HFFc6 (cell line): ENCODE results near the gene BAHCC1. TPM values are rescaled to one million over a fixed set of nuclear protein-coding genes. Genes with fewer than 3 reads are reported as not detected.
A peak's percentile ranks its signal among the peaks of the same experiment; 100 is the strongest.

ENCODE experiments used
- DNase-seq: peaks from one replicate; pipeline ENCODE4 v3.0.0-alpha.2; 2018
- H3K27ac Mint-ChIP-seq: 2 replicates; pipeline ENCODE4 v1.8.0; 2020; ENCODE audit warnings: mild to moderate bottlenecking, mixed read lengths
- H3K27me3 Mint-ChIP-seq: 2 replicates; pipeline ENCODE4 v1.8.0; 2021; ENCODE audit warnings: mild to moderate bottlenecking, moderate library complexity, mixed read lengths; ENCODE audit not compliant: insufficient read depth
- H3K36me3 Mint-ChIP-seq: 2 replicates; pipeline ENCODE4 v1.8.0; 2021; ENCODE audit warnings: low read depth, mixed read lengths
- H3K4me1 Mint-ChIP-seq: 2 replicates; pipeline ENCODE4 v1.8.0; 2020; ENCODE audit warnings: low read depth, mixed read lengths
- H3K4me3 Mint-ChIP-seq: 2 replicates; pipeline ENCODE4 v1.8.0; 2020; ENCODE audit warnings: mild to moderate bottlenecking, moderate library complexity, mixed read lengths
- H3K9me3 Mint-ChIP-seq: 2 replicates; pipeline ENCODE4 v1.8.0; 2020; ENCODE audit warnings: mild to moderate bottlenecking, mixed read lengths
- total RNA-seq, 6 experiments: library from RNA; stranded (reverse); fragmentation: NEBNext Ultra II Directional; extraction: Animal tissue kit (Norgen Biotek cat#: 25700); gene quantifications; 2 replicates in 1 of 6; 3 replicates in 5 of 6; pipeline ENCODE4 v1.2.3, GENCODE V29; 2021
- TF ChIP-seq, protein P1 (sequence below): fragments of 200-600 bp; sonication (generic); IDR thresholded peaks from 2 replicates; pipeline ENCODE4 v1.5.0; 2021; ENCODE audit warnings: antibody characterized with exemption, mild to moderate bottlenecking

The BAHCC1 gene
- total RNA-seq, 6 experiments from 2014 or later = 7.3 to 9.7 (median 8.3) TPM

DNA sequence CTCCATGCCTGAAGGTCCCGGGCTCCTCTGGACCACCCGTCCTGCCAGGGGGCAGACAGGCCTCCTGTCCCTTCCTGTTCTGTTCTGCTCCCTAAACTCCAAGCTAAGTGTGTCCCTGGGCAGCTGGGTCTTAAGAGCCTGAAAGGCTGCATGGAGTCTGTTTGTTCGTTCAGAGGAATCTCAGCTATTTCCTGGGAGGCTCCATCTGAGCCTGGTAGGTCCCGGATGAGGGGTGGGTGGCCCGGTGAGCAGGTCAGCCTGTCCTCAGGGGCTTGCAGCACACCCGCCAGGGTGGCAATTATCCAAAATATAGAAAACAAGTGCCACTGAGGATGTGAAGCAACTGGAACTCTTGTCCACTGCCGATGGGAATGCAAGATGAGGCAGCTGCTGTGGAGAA is 104.8 kb downstream of the BAHCC1 start:
- Mint-ChIP-seq H3K4me1 (peaks cover 7% of the 10 kb centered on the region), H3K27ac (peak overlapping the region; percentile 16; the same call in 1 of the 2 replicates), H3K9me3 (no peaks in the 10 kb centered on the region), H3K27me3 (peaks cover 9% of the 10 kb centered on the region), H3K4me3 (no peak overlapping the region), H3K36me3 (no peaks in the 10 kb centered on the region)
- TF ChIP-seq, protein P1, sequence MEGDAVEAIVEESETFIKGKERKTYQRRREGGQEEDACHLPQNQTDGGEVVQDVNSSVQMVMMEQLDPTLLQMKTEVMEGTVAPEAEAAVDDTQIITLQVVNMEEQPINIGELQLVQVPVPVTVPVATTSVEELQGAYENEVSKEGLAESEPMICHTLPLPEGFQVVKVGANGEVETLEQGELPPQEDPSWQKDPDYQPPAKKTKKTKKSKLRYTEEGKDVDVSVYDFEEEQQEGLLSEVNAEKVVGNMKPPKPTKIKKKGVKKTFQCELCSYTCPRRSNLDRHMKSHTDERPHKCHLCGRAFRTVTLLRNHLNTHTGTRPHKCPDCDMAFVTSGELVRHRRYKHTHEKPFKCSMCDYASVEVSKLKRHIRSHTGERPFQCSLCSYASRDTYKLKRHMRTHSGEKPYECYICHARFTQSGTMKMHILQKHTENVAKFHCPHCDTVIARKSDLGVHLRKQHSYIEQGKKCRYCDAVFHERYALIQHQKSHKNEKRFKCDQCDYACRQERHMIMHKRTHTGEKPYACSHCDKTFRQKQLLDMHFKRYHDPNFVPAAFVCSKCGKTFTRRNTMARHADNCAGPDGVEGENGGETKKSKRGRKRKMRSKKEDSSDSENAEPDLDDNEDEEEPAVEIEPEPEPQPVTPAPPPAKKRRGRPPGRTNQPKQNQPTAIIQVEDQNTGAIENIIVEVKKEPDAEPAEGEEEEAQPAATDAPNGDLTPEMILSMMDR = no peak
- DNase-seq = no peak

DNA sequence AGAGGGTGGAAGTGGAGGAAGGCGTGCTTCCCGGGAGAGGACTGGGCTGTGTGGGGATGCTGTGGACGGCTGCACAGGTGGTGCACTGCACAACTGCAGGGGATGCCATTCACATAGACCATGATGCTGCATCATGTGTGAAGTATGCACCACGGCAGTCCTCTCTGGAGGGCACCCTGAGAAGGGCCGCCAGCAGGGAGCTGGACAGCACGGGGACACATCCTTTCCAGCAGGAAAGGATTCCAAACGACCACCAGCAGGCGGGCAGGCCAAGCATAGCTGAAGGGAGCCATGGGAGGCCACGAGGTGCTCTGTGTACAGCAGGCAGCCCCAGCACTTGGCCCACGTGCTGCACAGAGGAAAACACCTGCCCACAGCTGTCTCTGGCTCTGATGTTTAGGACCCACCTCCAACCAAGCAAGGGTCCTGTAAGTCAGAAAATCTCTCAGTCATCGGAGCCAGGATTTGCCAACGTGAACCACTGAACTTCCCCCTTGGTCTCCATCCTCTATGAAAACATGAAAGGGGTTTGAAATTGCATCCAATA is 107.3 kb downstream of the BAHCC1 start:
- Mint-ChIP-seq H3K27ac (no peak overlapping the region), H3K9me3 (no peaks in the 10 kb centered on the region), H3K27me3 (peaks cover 21% of the 10 kb centered on the region), H3K4me1 (peaks cover 7% of the 10 kb centered on the region), H3K4me3 (no peak overlapping the region), H3K36me3 (no peaks in the 10 kb centered on the region)
- DNase-seq = no peak
- TF ChIP-seq, protein P1 = no peak

DNA sequence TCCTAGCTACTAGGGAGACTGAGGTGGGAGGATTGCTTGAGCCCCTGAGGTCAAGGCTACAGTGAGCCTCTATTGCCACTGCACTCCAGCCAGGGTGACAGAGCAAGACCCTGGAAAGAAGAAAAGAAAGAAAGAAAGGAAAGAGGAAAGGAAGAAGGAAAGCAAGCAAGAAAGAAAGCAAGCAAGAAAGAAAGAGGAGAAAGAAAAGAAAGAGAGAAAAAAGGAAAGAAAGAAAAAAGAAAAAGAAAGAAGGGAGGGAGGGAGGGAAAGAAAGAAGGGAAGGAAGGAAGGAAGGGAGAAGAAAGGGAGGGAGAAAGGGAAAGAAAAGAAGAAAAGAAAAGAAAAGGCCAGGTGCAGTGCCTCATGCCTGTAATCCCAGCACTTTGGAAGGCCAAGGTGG is 108.4 kb downstream of the BAHCC1 start:
- Mint-ChIP-seq H3K27me3 (peaks cover 21% of the 10 kb centered on the region), H3K4me3 (no peak overlapping the region), H3K4me1 (peaks cover 7% of the 10 kb centered on the region), H3K9me3 (no peaks in the 10 kb centered on the region), H3K36me3 (peaks cover 1% of the 10 kb centered on the region; the same call in 1 of the 2 replicates), H3K27ac (no peak overlapping the region)
- no peak for DNase-seq
- TF ChIP-seq, protein P1 = no peak

DNA sequence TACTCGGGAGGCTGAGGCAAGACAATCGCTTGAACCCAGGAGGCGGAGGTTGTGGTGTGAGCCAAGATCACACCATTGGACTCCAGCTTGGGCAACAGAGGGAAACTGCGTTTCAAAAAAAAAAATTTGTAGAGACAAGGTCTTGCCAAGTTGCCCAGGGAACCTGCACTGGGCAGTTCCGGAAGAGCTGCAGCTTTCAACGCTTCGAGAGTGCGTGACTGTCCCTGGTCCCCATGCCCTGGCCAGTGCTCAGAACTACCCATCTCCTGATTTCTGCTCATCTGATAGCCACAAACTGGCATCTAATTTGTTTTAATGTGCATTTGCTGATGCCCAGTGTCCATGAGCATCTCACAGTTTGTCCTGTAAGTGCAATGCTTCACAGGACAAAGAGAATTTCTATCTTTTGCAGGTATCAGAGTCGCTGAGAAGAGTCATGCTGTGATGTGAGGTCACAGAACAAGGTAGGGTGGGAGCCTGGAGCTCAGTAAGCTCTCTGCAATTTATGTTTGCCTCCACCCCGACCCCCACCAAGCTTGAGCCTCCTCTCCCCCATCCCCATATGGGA is 113.5 kb downstream of the BAHCC1 start:
- TF ChIP-seq, protein P1 = no peak
- peaks cover 39% of the 10 kb centered on the region for H3K36me3 Mint-ChIP-seq
- peaks cover 31% of the 10 kb centered on the region for H3K9me3 Mint-ChIP-seq
- no peak for DNase-seq
- H3K4me1 Mint-ChIP-seq = peaks cover 14% of the 10 kb centered on the region
- peak overlapping the region; percentile 99 for H3K4me3 Mint-ChIP-seq
- peak overlapping the region; percentile 96 for H3K27ac Mint-ChIP-seq
- peaks cover 45% of the 10 kb centered on the region for H3K27me3 Mint-ChIP-seq

DNA sequence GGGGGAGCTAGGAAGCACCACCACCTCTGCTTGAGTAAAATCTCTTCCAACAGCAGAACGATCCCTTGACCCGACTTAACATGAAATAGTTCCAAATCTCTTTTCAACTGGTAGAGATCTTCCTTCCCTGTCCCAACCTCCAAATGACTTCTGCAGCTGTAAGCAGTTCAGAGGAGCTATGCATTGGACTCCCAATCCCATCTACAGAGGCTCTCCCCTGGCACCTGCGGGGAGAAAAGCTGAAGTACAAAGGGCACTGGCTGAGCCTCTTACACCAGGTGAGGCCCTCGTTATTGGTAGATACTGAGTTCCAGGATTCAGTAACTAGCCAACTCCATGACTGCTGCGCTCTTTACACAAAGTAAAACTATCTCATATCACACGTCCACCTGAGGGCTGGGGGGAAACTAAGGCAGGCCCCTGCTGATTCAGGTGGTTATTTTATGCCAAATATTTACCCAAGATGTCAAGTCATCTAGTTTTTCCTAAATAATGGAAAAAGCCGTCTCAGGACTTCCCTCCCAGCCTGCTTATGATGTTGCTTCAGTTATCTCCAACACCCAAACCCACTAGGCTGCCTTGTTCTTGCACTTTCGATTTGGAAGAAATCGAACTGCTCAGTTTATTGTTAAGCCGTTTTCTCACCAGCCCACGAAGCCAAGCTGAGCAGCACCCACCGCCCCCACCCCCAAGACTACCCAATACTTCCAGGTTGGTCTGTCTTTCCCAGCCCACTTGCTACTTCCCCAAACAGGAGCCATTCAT is 114.1 kb downstream of the BAHCC1 start:
- peaks cover 14% of the 10 kb centered on the region for H3K4me1 Mint-ChIP-seq
- TF ChIP-seq, protein P1 = no peak
- H3K27me3 Mint-ChIP-seq = peaks cover 45% of the 10 kb centered on the region
- DNase-seq = no peak
- peaks cover 31% of the 10 kb centered on the region for H3K9me3 Mint-ChIP-seq
- peaks cover 39% of the 10 kb centered on the region for H3K36me3 Mint-ChIP-seq
- peak overlapping the region; percentile 99 for H3K4me3 Mint-ChIP-seq
- peak overlapping the region; percentile 96 for H3K27ac Mint-ChIP-seq
